Fibroblast of upper back skin (primary cell): ENCODE data around the gene HTR3A.
A peak's percentile ranks its signal among the peaks of the same experiment; 100 is the strongest.
"Not testable (repeated sequence)": the region's sequence is repeated elsewhere in the genome, so short reads cannot be mapped to it uniquely, and the experiment has no call there.

Experiments
- DNase-seq: peaks from one replicate; pipeline ENCODE4 v3.0.0-alpha.2; 2013

Gene HTR3A

DNA sequence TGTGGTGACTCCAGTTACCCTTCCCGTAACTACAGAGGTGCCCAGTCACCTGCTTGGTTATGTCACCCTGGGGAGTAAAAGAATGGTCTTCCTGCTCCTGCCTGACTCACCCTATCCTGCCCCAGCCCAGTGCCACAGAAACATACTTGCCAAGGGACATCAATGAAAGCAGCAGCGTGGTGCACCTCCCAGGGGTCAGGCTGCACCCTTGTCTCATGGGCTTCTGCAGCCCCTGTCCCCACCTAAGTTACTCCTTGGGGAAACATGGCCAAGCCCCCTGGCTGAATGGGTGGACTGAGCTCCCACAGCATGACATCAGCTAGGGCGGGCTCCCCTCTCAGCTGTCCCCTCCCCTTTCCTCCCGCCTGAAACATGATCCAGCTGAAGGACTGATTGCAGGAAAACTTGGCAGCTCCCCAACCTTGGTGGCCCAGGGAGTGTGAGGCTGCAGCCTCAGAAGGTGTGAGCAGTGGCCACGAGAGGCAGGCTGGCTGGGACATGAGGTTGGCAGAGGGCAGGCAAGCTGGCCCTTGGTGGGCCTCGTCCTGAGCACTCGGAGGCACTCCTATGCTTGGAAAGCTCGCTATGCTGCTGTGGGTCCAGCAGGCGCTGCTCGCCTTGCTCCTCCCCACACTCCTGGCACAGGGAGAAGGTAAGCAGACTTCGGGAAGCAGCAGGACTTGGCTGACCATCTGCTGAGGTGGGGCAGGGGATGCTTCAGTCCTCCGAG lies at the start of gene HTR3A:
Gene HTR3A (plus strand): TSS at position 368 of the 730 bp plus-strand sequence. CDS start 218 bp downstream, at position 586.
- peak; percentile 12 for DNase-seq

GRCh38 chr11:113926273-113927197 lies 48.4 kb upstream of the HTR3A start:
- no peak for DNase-seq

DNA sequence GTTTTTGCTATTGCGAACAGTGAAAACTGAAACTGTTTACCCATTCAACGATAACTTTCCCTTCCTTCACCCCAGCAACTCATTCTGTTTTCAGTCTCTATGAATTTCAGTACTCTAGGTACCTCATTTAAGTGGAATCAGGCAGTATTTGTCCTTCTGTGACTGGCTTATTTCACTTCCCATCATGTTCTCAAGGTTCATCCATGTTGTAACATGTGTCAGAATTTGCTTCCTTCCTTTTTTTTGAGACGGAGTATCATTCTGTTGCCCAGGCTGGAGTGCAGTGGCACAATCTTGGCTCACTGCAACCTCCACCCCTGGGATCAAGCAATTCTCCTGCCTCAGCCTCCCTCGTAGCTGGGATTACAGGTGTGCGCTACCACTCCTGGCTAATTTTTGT lies 46.6 kb upstream of the HTR3A start:
- no peak for DNase-seq

GRCh38 chr11:113932788-113933187 lies 42.1 kb upstream of the HTR3A start:
- no peak for DNase-seq

GRCh38 chr11:113934193-113934592 lies 40.7 kb upstream of the HTR3A start:
- not testable (repeated sequence) for DNase-seq

- no peak for DNase-seq
These were observed 40.1 kb upstream of the HTR3A start for GRCh38 chr11:113934761-113935160.

DNA sequence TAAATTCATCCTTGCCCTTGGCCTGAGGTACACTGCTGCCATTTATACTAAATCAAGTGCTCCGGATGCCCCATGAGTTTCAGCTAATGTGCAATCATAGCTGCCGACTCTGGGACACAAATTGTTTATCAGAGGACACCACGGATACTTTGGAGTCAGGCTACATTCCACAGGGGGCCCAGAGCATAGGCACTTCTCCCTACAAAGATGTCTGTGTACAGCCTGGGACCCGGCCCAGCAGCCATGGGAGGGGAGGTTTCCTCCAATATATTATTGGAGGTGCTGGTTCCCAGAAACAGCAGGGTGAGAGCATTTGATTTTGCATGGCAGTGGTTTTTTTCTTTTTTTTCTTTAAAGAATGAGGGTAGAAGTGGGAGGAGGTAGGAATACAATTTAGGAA lies 39.0 kb upstream of the HTR3A start:
- DNase-seq, result no peak

GRCh38 chr11:113937918-113938317 lies 37.0 kb upstream of the HTR3A start:
- no peak for DNase-seq

DNA sequence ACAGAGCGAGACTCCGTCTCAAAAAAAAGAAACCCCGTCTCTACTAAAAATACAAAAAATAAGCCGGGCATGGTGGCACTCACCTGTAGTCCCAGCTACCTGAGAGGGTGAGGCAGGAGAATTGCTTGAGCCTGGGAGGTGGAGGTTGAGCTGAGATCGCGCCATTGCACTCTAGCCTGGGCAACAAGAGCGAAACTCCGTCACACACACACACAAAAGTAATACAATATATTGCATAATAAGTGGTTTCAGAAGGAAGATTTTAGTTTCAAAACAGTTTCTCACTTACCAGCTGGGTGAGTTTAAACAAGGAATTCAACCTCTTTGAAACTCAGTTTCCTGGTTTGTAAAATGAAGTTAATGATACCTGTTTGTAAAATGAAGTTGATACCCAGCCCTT lies 32.7 kb upstream of the HTR3A start:
- DNase-seq, result no peak

GRCh38 chr11:113946162-113946561 lies 28.7 kb upstream of the HTR3A start:
- not testable (repeated sequence) for DNase-seq

- no peak for DNase-seq
These were observed 26.9 kb upstream of the HTR3A start for GRCh38 chr11:113947994-113948393.

GRCh38 chr11:113949891-113950290 lies 25.0 kb upstream of the HTR3A start:
- DNase-seq, result no peak

- DNase-seq, result no peak
These were observed 23.4 kb upstream of the HTR3A start for GRCh38 chr11:113951537-113951936.

DNA sequence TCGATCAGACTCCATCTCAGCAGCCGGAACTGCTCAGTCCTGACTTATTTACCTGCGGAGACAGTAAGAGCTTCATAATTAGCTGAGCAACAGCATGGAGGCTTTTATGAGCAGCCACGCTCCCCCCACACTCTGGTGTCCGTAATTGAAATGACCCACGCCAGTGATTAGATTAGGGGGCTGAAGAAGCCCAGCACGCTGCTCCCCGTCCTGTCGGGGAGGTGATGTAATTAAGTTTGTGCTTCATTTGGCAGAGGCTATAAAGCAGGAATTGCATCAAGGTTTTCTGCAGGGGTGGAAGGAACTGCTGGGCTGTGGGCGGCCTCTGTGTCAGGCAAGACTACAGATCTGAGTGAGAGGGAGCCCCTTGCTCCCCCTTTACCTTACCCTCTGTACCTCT lies 22.8 kb upstream of the HTR3A start:
- no peak for DNase-seq

DNA sequence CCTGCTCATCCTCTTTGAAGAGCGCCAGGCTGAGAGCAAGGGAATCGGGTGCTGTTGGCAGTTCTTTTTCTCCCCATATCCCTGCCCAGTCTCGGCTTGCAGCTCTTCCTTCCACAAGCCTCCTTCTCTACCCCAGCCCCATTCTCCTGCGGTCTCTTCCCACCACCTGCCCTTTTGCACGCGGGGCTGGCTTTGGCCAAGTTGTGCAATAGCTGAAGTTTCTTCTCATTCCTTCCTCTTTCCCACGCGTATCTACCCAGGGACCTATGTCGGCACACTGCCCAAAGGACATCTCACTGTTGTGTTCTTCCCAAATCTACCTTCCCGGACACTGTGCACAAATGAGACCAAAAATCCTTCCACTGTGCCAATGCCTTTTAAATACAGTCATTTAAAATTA lies 22.3 kb upstream of the HTR3A start:
- DNase-seq, result no peak

- no peak for DNase-seq
These were observed 20.7 kb upstream of the HTR3A start for GRCh38 chr11:113954235-113954634.

DNA sequence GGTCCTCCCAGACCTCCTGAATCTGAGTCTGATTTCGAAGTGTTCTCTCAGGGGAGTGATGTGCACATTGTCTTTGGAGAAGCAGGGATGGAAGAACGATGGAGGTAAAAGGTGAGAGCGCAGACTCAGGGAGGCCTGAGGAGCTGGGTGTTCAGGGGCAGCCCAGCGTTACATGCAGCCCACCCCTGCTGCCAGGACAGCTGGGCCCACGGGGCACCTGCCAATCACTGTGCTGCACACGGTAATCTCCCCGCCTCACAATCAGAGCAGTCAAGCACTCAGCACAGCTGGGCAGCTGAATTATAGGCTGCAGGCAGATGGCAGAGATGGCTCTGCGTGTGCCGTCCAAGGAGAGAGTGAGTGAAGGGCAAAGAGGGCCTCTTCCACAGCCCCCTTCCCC lies 17.9 kb upstream of the HTR3A start:
- DNase-seq, result no peak

DNA sequence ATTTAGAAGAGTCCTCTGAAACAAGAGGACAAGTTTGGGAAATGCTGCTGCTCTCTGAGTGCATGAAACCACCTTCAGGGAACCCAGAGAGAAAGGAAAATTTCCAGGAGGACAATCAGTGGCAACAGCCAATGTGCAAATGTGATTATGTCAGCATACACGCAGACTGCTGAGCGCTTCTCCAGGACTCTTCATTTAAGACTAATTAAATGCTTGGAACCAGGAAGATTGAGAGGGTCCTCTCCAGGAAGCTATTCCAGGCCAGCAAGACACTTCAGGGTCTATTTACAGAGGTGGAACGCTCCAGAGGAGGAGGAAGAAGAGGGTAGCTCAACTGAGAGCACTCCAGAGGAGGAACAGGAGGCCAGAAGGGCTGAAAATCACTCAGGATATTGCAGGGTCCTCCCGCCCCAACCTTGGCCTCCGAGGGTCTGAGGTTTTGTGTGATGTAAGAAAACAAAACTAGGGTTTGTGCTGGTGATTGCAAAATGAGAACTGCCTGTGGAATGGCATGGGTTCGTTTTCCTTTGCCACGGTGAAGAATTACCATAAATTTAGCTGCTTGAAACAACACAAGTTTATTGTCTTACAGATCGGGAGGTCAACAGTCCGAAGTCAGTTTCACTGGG lies 14.1 kb upstream of the HTR3A start:
- DNase-seq, result no peak

DNA sequence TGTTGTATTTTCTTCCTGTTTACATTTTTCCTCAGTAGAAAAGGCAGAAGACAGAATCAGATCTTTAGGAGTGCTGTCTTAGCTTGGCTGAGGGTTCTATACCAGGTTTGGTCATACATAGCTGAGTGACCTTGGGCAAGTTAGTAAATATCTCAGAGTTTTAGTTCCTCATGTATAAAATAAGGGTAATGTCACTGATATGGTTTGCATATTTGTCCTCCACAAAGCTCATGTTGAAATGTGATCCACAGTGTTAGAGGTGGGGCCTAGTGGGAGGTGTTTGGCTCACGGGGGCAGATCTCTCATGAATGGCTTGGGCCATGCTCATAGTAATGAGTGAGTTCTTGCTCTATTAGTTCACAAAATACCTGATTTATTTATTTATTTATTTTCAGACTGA lies 7.5 kb upstream of the HTR3A start:
- DNase-seq, result no peak

DNA sequence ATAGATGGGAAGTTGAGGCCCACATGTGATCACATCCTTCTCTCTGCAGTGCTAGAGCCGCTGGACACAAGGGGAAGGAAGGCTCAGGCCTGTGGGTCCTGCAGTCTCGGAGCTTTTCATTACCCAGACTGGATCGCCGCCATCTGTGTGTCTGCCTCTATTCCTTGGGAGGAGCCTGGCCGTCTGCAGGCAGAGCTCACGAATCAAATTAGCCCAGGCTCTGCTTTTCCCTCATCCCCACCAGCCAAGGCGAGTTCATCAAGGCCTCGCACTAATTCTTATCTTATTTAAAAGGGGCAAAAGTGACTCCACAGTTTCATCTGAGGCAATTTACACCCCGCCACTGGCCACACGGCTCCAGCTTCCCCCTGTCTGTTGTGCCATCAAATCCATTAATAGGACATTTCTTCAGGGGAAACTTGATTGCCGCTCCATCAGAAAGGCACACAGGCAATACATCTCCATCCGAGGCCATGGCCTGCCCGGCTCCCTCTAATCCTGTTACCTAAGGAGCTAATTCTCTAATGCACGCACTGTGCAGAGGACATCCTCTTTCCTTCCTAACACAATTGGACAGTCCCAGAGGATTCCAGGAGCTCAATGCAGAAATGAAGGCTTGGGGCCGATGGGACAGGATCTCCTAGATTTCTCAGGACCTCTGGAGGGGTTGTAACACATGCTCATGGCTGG lies 3.3 kb upstream of the HTR3A start:
- no peak for DNase-seq

DNA sequence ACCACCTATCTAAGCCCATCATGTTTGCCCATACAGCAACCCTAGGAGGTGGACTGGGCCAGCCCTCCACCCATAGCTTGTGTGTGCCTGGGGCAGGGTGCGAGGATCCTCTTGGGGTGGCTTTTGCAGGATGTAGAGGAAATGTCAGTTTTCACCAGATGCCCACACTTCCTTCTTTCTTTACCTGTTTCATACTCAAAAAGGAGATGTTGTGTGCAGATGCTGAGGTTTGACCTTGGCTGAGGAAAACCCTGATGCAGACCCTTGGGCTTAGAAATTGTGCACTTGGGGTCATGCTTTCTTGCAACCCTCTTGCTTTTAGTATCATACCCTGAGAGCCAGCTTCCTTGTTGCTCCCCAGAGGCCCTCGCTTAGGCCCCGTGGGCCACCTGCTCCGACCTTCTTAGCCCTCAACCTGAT lies 2.2 kb downstream of the HTR3A start:
- DNase-seq, result no peak

DNA sequence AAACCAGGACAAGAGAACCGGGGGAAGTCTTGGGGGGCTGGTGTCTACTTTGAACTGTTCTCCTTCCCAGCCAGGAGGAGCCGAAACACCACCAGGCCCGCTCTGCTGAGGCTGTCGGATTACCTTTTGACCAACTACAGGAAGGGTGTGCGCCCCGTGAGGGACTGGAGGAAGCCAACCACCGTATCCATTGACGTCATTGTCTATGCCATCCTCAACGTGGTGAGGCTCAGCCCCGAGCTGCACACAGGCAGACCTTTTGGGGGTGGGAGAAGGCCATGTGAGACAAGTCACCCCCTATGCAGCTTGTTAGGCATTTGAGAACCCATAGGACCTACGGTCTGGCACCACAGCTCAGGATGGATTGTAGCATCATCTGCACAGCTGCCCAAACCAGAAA lies 2.8 kb downstream of the HTR3A start:
- DNase-seq, result no peak

- no peak for DNase-seq
These were observed 4.5 kb downstream of the HTR3A start for GRCh38 chr11:113979431-113979830.
